ENCODE measurements around the gene DEPDC7. TPM values are rescaled to one million over a fixed set of nuclear protein-coding genes. Genes with fewer than 3 reads are reported as not detected.
"Not testable (repeated sequence)": the region's sequence is repeated elsewhere in the genome, so short reads cannot be mapped to it uniquely, and the experiment has no call there.

The DEPDC7 gene
- total RNA-seq, 1 donor = 14.5 TPM

DNA sequence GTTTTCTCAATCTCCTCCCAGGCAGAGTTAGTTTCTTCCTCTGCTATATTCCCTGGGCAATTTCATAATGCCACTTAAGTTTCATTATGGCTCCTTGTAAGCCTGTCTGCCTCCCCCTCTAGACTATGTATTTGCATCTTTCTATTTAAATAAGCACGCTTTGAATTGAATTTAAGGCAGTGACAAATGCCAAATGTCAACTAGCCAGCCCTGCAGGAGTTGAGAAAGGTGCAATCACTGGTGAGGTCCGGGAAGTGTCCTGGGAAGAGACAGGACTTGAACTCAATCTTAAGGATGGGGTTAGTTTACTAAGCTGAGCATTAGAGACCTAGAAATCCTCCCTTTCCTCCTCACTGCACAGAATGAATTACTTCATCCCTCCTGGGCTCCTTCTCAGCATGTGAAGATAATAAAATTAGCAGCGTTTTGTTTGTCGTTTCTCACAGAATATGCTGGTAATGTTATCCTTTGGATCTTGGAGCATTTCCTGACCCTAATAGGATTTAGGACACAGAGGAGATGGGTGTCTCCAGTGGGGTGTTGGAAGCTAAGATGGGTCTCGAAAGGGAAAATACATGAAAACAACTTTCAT, 25.3 kb downstream of the DEPDC7 start:
- H2AFZ ChIP-seq (ENCODE audit: low read length) = peak overlapping the region; percentile 98
- H3K79me2 ChIP-seq (ENCODE audit: insufficient read depth, low read length) = peaks cover 30% of the 10 kb centered on the region
- TF ChIP-seq, protein P1, sequence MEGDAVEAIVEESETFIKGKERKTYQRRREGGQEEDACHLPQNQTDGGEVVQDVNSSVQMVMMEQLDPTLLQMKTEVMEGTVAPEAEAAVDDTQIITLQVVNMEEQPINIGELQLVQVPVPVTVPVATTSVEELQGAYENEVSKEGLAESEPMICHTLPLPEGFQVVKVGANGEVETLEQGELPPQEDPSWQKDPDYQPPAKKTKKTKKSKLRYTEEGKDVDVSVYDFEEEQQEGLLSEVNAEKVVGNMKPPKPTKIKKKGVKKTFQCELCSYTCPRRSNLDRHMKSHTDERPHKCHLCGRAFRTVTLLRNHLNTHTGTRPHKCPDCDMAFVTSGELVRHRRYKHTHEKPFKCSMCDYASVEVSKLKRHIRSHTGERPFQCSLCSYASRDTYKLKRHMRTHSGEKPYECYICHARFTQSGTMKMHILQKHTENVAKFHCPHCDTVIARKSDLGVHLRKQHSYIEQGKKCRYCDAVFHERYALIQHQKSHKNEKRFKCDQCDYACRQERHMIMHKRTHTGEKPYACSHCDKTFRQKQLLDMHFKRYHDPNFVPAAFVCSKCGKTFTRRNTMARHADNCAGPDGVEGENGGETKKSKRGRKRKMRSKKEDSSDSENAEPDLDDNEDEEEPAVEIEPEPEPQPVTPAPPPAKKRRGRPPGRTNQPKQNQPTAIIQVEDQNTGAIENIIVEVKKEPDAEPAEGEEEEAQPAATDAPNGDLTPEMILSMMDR (IDR thresholded peaks at IDR 0.05; ENCODE audit: extremely low read depth, low read depth, low read length) = no peak
- DNase-seq (ENCODE audit: insufficient read length, low spot score, missing footprints) = no peak
- peak overlapping the region; percentile 92 for H3K4me3 ChIP-seq (ENCODE audit: insufficient read depth, low read length)
- no peaks in the 10 kb centered on the region for H3K27me3 ChIP-seq (ENCODE audit: insufficient read depth, low read length)
- no peaks in the 10 kb centered on the region for H4K20me1 ChIP-seq (ENCODE audit: insufficient read depth, low read length)
- H3K27ac ChIP-seq (ENCODE audit: low read depth, low read length) = peak overlapping the region; percentile 98
- peaks cover 15% of the 10 kb centered on the region for H3K36me3 ChIP-seq (ENCODE audit: insufficient read depth, low read length)
- peaks cover 27% of the 10 kb centered on the region for H3K4me1 ChIP-seq (ENCODE audit: insufficient read depth, low read length)
- peak overlapping the region; percentile 97 for H3K4me2 ChIP-seq (ENCODE audit: insufficient read depth, low read length)
- H3K9me3 ChIP-seq (ENCODE audit: low read depth, low read length) = no peaks in the 10 kb centered on the region

DNA sequence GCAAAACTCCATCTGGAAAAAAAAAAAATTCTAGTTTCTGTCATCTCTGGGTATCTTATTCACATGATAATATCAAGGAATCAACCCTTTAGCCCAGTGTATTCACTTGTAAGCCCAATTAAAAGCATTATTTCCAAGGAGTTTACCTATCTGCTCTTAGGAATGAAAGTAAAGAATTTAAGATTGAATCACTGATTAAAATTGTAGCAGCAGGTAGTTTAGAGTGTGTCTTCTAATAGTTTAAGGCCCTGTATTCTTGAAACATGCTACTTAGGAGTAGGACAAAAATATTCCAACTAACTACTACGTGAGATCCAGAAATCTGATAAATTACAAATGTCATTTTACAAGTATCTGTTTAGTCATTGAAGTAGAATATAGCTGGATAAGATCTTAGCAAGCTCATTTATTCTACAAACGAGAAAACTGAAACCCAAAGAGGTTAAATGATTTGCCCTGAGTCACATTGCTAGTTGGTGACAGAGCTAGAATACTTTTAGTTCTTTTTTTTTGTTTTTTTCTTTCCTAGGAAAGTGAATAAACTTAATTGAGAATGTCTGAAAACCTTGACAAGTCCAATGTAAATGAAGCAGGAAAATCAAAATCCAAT, 27.6 kb downstream of the DEPDC7 start:
- H3K4me1 ChIP-seq (ENCODE audit: insufficient read depth, low read length) = peaks cover 27% of the 10 kb centered on the region
- TF ChIP-seq, protein P1 (IDR thresholded peaks at IDR 0.05; ENCODE audit: extremely low read depth, low read depth, low read length) = no peak
- no peaks in the 10 kb centered on the region for H4K20me1 ChIP-seq (ENCODE audit: insufficient read depth, low read length)
- H2AFZ ChIP-seq (ENCODE audit: low read length) = no peak overlapping the region
- no peak overlapping the region for H3K4me3 ChIP-seq (ENCODE audit: insufficient read depth, low read length)
- no peaks in the 10 kb centered on the region for H3K27me3 ChIP-seq (ENCODE audit: insufficient read depth, low read length)
- no peaks in the 10 kb centered on the region for H3K9me3 ChIP-seq (ENCODE audit: low read depth, low read length)
- H3K79me2 ChIP-seq (ENCODE audit: insufficient read depth, low read length) = peaks cover 39% of the 10 kb centered on the region
- H3K36me3 ChIP-seq (ENCODE audit: insufficient read depth, low read length) = peaks cover 25% of the 10 kb centered on the region
- H3K4me2 ChIP-seq (ENCODE audit: insufficient read depth, low read length) = peak overlapping the region; percentile 25
- H3K27ac ChIP-seq (ENCODE audit: low read depth, low read length) = peak overlapping the region; percentile 45
- DNase-seq (ENCODE audit: insufficient read length, low spot score, missing footprints) = no peak

DNA sequence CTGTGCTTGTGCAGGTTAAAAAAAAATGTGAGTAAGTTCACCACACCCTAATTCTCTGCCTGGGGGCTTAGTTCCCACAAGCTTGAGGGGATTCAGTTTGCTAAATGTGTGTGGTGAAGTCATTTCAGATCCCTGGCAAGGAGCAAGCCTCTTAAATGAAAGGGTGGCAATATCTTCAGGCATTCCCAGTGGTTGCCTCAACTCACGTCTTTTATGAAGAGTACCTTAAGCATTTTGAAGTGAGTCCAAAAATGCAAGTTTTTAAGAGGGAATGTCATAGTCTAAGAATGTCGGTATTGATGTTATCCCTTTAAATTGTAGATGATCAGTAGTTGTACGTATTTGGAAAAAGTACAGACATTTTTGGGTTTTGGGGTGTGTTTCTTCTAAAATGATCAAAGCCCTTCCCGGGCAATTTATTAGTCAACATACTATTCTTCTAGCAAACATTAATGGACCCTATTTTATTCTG, 28.6 kb downstream of the DEPDC7 start:
- Histone ChIP-seq H3K27me3 (ENCODE audit: insufficient read depth, low read length) (no peaks in the 10 kb centered on the region), H3K4me1 (ENCODE audit: insufficient read depth, low read length) (peaks cover 27% of the 10 kb centered on the region), H3K27ac (ENCODE audit: low read depth, low read length) (peak overlapping the region; percentile 69), H3K4me2 (ENCODE audit: insufficient read depth, low read length) (peak overlapping the region; percentile 25), H3K4me3 (ENCODE audit: insufficient read depth, low read length) (no peak overlapping the region), H3K79me2 (ENCODE audit: insufficient read depth, low read length) (peaks cover 39% of the 10 kb centered on the region), H3K9me3 (ENCODE audit: low read depth, low read length) (no peaks in the 10 kb centered on the region), H2AFZ (ENCODE audit: low read length) (no peak overlapping the region), H4K20me1 (ENCODE audit: insufficient read depth, low read length) (no peaks in the 10 kb centered on the region), H3K36me3 (ENCODE audit: insufficient read depth, low read length) (peaks cover 25% of the 10 kb centered on the region)
- TF ChIP-seq, protein P1 (IDR thresholded peaks at IDR 0.05; ENCODE audit: extremely low read depth, low read depth, low read length) = no peak
- no peak for DNase-seq (ENCODE audit: insufficient read length, low spot score, missing footprints)

DNA sequence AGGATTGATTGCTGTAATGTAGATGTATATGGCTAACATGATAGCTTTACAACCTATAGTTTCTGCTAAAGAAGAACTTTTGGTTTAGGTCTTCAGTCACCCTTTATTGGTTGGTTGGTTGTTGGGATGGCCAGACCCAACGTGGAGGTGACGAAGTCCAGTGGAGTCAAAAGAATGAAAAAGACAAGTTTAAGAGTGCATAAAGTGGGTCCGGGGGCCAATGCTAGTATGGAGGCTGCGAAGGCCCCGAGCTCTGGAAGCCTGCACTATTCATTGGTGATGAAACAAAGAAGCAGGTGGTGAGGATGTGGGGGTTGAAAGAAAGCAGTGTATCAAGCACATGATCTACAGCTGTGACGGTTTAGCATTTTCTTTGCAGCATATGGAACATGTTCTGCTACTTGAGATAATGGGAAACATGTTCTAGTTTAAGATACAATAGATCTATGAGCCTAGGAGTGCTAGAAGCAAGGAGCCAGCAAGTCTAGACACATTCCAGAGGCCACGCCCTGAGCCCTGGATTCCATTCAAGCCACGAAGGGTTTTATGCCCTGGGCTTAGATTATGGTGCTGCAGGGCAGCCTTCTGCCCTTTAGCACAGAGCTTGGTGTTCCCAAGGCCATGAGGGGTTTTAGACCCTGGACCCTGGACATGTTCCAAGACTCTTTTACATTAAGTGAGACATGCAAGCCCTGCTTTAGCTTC, 30.0 kb downstream of the DEPDC7 start:
- Histone ChIP-seq H3K36me3 (ENCODE audit: insufficient read depth, low read length) (peaks cover 25% of the 10 kb centered on the region), H3K9me3 (ENCODE audit: low read depth, low read length) (no peaks in the 10 kb centered on the region), H3K27ac (ENCODE audit: low read depth, low read length) (no peak overlapping the region), H3K4me1 (ENCODE audit: insufficient read depth, low read length) (peaks cover 21% of the 10 kb centered on the region), H2AFZ (ENCODE audit: low read length) (no peak overlapping the region), H3K79me2 (ENCODE audit: insufficient read depth, low read length) (peaks cover 28% of the 10 kb centered on the region), H3K4me2 (ENCODE audit: insufficient read depth, low read length) (no peak overlapping the region), H3K27me3 (ENCODE audit: insufficient read depth, low read length) (no peaks in the 10 kb centered on the region), H3K4me3 (ENCODE audit: insufficient read depth, low read length) (no peak overlapping the region), H4K20me1 (ENCODE audit: insufficient read depth, low read length) (no peaks in the 10 kb centered on the region)
- TF ChIP-seq, protein P1 (IDR thresholded peaks at IDR 0.05; ENCODE audit: extremely low read depth, low read depth, low read length) = no peak
- DNase-seq (ENCODE audit: insufficient read length, low spot score, missing footprints) = no peak

DNA sequence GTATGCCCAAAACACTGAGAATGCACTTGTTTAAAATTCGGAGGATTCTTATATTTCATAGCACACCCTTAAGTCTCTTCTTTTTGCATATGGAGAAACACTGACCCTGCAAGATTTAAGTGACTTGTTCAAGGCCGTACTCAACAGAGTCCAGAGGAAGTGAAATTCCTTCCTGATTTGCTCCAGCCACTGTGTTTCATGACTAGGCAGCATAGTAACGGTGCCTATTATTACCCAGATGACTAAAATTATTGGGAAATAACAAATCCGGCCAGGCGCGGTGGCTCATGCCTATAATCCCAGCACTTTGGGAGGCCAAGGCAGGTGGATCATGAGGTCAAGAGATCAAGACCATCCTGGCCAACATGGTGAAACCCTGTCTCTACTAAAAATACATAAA, 33.0 kb downstream of the DEPDC7 start:
- not testable (repeated sequence) for H2AFZ ChIP-seq (ENCODE audit: low read length); H3K4me2 ChIP-seq (ENCODE audit: insufficient read depth, low read length); DNase-seq (ENCODE audit: insufficient read length, low spot score, missing footprints); H3K27ac ChIP-seq (ENCODE audit: low read depth, low read length); H3K27me3 ChIP-seq (ENCODE audit: insufficient read depth, low read length); H4K20me1 ChIP-seq (ENCODE audit: insufficient read depth, low read length); H3K9me3 ChIP-seq (ENCODE audit: low read depth, low read length); H3K4me3 ChIP-seq (ENCODE audit: insufficient read depth, low read length)
- Histone ChIP-seq H3K79me2 (ENCODE audit: insufficient read depth, low read length) (peaks cover 12% of the 10 kb centered on the region), H3K4me1 (ENCODE audit: insufficient read depth, low read length) (peaks cover 12% of the 10 kb centered on the region), H3K36me3 (ENCODE audit: insufficient read depth, low read length) (peaks cover 28% of the 10 kb centered on the region)
